Measurements from ENCODE around the gene ZFYVE9. TPM values are rescaled to one million over a fixed set of nuclear protein-coding genes. Genes with fewer than 3 reads are reported as not detected.

Gene ZFYVE9
- total RNA-seq, 4 donors from 2014 or later, result 25.6 to 95.0 (median 48.3) TPM

GRCh38 chr1:52158218-52158617 lies 16.3 kb downstream of the ZFYVE9 start:
- TF ChIP-seq POLR2A (IDR thresholded peaks at IDR 0.05), result no peak
- TF ChIP-seq, protein P1, sequence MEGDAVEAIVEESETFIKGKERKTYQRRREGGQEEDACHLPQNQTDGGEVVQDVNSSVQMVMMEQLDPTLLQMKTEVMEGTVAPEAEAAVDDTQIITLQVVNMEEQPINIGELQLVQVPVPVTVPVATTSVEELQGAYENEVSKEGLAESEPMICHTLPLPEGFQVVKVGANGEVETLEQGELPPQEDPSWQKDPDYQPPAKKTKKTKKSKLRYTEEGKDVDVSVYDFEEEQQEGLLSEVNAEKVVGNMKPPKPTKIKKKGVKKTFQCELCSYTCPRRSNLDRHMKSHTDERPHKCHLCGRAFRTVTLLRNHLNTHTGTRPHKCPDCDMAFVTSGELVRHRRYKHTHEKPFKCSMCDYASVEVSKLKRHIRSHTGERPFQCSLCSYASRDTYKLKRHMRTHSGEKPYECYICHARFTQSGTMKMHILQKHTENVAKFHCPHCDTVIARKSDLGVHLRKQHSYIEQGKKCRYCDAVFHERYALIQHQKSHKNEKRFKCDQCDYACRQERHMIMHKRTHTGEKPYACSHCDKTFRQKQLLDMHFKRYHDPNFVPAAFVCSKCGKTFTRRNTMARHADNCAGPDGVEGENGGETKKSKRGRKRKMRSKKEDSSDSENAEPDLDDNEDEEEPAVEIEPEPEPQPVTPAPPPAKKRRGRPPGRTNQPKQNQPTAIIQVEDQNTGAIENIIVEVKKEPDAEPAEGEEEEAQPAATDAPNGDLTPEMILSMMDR (IDR thresholded peaks at IDR 0.05), result no peak
- Histone ChIP-seq H3K4me1 (peaks cover 0 to under 1% of the 10 kb centered on the region in 2 donors), H3K27ac (no peak overlapping the region), H3K27me3 (no peaks in the 10 kb centered on the region), H3K9me3 (no peaks in the 10 kb centered on the region), H3K36me3 (no peaks in the 10 kb centered on the region), H3K4me3 (no peak overlapping the region)
- intact Hi-C loops (cut with DNase I; ENCODE audit: low total_unique reads), result no loop called here
- no peak for DNase-seq

DNA sequence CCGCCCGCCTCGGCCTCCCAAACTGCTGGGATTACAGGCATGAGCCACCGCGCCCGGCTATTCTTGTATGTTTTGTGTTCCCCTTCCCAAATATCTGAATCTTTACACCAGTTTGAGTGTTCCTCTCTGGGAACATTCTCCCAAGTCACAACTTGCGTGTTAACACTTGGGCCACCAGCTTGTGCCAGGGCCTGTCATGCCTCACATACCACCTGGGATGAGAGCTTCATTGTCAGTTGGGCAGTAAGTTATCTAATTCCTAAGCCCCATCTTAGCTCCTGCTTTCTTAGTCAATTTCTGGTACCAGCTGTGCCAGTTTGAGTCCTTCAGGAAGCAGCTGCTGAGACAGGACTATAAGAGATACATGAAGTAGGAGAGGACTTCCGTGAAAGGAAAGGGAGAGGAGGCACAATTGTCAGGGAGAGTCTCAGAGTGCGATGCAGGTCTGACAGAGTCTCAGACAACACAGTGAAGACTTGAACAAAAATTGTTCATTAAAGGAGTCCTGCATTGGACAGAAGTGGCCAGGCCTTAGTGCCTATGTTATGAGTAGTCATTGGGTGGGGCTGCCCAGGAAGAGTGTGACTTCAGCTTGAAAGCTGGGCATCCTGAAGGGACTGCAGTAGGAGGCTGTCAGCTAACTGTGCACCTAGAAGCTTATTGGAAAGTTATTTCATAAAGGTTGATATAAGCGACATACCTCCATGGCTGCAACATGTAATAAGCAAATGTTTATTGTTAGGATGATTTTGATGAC lies 17.3 kb downstream of the ZFYVE9 start:
- no peaks in the 10 kb centered on the region for H3K36me3 ChIP-seq
- no peaks in the 10 kb centered on the region for H3K9me3 ChIP-seq
- H3K27me3 ChIP-seq, result no peaks in the 10 kb centered on the region
- no peak overlapping the region for H3K27ac ChIP-seq
- no peak for DNase-seq
- no peak overlapping the region for H3K4me3 ChIP-seq
- no peaks in the 10 kb centered on the region for H3K4me1 ChIP-seq
- intact Hi-C loops (cut with DNase I; ENCODE audit: low total_unique reads), result no loop called here
- TF ChIP-seq, protein P1 (IDR thresholded peaks at IDR 0.05), result no peak
- no peak for TF ChIP-seq POLR2A (IDR thresholded peaks at IDR 0.05)

GRCh38 chr1:52162947-52163346 lies 21.1 kb downstream of the ZFYVE9 start:
- Histone ChIP-seq H3K4me3 (no peak overlapping the region), H3K9me3 (no peaks in the 10 kb centered on the region), H3K36me3 (no peaks in the 10 kb centered on the region), H3K4me1 (no peaks in the 10 kb centered on the region), H3K27me3 (no peaks in the 10 kb centered on the region), H3K27ac (no peak overlapping the region)
- no peak for TF ChIP-seq POLR2A (IDR thresholded peaks at IDR 0.05)
- TF ChIP-seq, protein P1 (IDR thresholded peaks at IDR 0.05), result no peak
- no peak for DNase-seq
- intact Hi-C loops (cut with DNase I; ENCODE audit: low total_unique reads), result no loop called here

GRCh38 chr1:52164604-52165003 lies 22.7 kb downstream of the ZFYVE9 start:
- TF ChIP-seq POLR2A (IDR thresholded peaks at IDR 0.05), result no peak
- TF ChIP-seq, protein P1 (IDR thresholded peaks at IDR 0.05), result no peak
- no peaks in the 10 kb centered on the region for H3K4me1 ChIP-seq
- H3K27ac ChIP-seq, result no peak overlapping the region
- H3K36me3 ChIP-seq, result no peaks in the 10 kb centered on the region
- intact Hi-C loops (cut with DNase I; ENCODE audit: low total_unique reads), result no loop called here
- H3K27me3 ChIP-seq, result no peaks in the 10 kb centered on the region
- H3K4me3 ChIP-seq, result no peak overlapping the region
- no peak for DNase-seq
- H3K9me3 ChIP-seq, result no peaks in the 10 kb centered on the region

- TF ChIP-seq POLR2A (IDR thresholded peaks at IDR 0.05), result no peak
- TF ChIP-seq, protein P1 (IDR thresholded peaks at IDR 0.05), result no peak
- intact Hi-C loops (cut with DNase I; ENCODE audit: low total_unique reads), result no loop called here
- H3K36me3 ChIP-seq, result no peaks in the 10 kb centered on the region
- H3K27ac ChIP-seq, result no peak overlapping the region
- no peak overlapping the region for H3K4me3 ChIP-seq
- no peaks in the 10 kb centered on the region for H3K27me3 ChIP-seq
- no peaks in the 10 kb centered on the region for H3K9me3 ChIP-seq
- no peak for DNase-seq
- no peaks in the 10 kb centered on the region for H3K4me1 ChIP-seq
Measured at GRCh38 chr1:52166996-52167753, 25.3 kb downstream of the ZFYVE9 start.
